EH (cell line): ENCODE measurements around the gene CD248.
A peak's percentile ranks its signal among the peaks of the same experiment; 100 is the strongest.
"Not testable (repeated sequence)": the region's sequence is repeated elsewhere in the genome, so short reads cannot be mapped to it uniquely, and the experiment has no call there.

ENCODE experiments used
- DNase-seq: peaks from one replicate; pipeline ENCODE4 v3.0.0-alpha.2; 2015; ENCODE audit warnings: low read depth

The CD248 gene

GRCh38 chr11:66328302-66329144, 11.7 kb upstream of the CD248 start:
- DNase-seq, result peak; percentile 85

DNA sequence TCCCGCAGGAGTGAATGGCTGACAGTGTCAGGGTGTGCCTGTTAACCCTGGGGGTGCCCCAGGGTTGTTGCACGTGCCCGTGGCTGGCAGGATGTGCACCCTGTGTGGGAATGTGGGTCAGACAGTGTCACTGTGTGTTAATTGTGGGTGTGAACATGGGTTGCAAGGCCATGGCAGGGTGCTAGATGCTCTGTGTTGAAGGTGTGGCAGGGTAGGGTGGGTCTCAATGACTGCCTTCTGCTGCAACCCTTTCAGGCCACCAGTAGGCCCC, 11.1 kb upstream of the CD248 start:
- DNase-seq, result peak; percentile 46

DNA sequence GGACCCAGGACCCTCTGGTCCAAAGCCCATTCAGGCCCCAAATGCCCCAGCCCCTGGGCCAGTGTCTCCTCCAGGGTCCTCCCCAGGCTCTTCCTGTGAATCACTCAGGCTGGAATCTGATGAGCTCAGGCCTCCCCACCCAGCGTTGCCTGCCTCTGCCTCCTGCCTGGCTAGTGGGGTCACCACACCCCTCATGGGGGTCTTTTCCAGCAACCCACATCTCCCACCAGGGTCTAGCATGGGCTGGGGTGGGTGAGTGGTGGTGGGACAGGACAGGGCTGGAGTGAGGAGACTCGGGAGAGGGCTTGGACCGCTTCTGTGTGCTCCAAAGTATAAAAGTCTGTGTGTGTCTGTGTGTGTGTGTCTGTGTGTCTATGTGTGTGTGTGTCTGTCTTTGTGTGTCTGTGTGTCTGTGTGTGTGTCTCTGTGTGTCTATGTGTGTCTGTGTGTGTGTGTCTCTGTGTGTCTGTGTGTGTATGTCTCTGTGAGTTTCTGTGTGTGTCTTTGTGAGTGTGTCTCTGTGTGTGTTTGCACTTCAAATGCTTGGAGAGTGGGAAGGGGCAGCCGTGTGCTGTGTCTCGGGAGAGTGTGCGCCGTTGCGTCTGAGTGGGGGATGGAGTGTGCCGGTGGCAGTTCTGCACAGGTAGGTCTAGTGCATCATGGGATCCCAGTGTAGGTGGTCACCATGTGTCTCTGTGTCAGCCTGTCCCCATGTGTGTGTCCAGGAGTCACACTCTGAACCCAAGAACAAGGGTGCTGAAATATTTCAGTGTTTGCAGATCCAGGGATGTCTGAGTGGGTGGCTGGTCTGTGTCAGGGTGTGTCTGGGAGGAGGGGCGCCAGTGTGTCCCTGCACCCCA, 10.6 kb upstream of the CD248 start:
- DNase-seq, result peak; percentile 84

DNA sequence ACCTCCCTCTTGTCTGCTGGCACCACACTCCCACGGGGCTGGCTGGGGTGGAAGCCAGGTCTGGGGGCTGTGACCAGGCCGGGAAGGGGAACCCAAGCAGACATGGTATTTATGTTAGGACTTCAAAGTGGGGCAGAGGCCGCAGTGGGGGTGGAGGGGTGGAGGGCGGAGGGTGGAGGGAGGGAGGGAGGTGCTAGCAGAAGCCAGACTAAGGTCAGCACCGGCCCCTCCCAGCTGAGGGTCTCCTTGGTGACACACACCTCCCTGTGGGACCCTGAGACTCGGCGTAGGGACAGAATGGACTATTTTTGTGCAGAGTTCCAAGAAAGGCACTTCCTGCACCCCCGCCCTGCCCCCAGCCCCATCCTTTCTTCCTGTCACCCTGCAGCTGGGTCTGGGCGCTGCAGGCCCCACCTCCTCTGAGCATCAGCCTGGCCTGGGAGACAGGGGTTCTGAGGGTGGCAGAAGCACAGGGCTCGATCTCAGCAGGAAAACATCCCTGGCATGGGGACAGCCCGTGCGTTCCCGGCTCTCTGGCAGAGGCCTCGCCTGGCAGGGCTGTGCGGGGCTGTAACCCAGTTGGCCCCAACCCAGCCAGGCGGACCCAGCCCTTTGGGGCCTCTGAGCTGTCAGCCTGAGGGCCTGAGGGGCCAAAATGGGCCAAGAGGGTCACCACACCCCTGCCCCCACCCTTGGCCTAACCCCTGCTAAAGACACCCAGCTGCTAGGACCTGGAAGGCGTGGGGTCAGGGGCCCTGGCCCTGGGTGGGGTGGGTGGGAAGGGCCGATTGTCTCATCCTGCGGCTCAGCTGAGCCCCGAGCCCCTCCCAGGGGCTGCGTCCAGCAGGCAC, 9.6 kb upstream of the CD248 start:
- peak; percentile 92 for DNase-seq

- DNase-seq, result no peak
These were observed 8.4 kb upstream of the CD248 start for GRCh38 chr11:66325263-66325671.

GRCh38 chr11:66324664-66325063, 7.8 kb upstream of the CD248 start:
- peak; percentile 78 for DNase-seq

GRCh38 chr11:66323684-66324083, 6.8 kb upstream of the CD248 start:
- no peak for DNase-seq

- DNase-seq, result no peak
These were observed 6.0 kb upstream of the CD248 start for GRCh38 chr11:66322732-66323427.

DNA sequence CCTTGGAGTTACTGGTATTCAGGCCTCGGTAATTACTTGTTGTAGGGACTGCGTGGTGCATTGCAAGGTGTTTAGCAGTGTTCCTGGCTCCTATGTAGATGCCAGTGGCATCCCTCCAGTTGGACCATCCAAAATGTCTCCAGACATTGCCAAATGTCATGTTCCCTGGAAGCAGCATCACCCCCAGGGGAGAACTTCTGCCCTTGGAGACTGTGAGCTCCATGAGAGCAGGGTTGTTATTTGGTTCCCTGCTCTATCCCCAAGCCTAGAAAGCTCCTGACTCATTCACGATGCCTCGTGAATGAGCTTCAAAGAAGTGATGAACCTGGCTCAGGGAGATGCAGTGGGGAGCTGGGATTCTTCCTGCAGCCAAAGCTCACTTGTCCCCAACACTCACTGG, 4.8 kb upstream of the CD248 start:
- DNase-seq, result no peak

DNA sequence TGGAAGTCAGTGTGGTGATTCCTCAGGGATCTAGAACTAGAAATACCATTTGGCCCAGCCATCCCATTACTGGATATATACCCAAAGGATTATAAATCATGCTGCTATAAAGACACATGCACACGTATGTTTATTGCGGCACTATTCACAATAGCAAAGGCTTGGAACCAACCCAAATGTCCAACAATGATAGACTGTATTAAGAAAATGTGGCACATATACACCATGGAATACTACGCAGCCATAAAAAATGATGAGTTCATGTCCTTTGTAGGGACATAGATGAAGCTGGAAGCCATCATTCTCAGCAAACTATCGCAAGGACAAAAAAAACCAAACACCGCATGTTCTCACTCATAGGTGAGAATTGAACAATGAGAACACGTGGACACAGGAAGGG, 3.9 kb upstream of the CD248 start:
- DNase-seq, result not testable (repeated sequence)

DNA sequence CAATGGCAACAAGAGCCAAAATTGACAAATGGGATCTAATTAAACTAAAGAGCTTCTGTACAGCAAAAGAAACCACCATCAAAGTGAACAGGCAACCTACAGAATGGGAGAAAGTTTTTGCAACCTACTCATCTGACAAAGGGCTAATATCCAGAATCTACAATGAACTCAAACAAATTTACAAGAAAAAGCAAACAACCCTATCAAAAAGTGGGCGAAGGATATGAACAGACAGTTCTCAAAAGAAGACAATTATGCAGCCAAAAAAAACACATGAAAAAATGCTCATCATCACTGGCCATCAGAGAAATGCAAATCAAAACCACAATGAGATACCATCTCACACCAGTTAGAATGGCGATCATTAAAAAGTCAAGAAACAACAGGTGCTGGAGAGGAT, 3.4 kb upstream of the CD248 start:
- not testable (repeated sequence) for DNase-seq

GRCh38 chr11:66318600-66318970, 1.7 kb upstream of the CD248 start:
- no peak for DNase-seq

DNA sequence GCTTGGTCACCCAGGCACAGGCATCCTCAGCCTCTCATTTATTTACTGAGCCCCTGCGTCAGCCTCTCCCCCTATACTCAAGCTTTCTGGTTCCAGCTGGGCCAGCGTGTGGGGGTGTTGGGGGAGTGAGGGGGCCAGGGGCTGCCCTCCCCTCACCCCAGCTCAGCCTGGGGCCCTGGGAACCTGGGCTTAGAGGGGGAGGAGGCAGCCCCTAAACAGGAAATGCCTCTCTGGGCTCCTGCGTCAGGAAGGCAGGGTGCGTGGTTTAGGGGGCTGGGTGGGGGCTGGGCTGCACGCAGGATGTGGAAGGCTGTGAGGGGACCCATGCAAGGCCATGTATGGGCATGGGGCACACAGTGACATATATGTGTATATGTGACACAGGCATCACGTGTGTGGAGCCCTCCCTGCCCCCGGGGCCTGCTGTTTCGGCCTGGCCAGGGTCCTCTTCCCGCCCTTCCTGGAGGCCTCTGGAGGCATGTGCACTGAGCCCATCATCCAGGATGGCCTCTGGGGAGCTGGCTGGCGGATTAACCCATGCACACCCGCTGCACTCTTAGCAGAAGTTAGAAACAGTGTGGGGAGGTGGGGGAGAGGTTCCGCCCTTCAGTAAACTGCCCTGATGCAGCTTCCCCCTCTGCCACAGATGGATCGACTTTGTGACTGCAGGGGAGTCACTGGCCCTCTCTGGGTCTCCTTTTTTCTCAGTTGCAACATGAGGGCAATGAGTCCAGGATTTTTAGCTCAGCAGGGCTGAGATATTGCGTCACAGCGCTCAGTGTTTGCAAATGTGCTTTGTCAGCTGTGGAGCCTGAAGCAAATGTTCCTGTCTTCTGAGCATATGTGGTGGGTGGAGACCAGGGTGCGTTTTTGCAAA, 1.1 kb upstream of the CD248 start:
- peak; percentile 86 for DNase-seq

DNA sequence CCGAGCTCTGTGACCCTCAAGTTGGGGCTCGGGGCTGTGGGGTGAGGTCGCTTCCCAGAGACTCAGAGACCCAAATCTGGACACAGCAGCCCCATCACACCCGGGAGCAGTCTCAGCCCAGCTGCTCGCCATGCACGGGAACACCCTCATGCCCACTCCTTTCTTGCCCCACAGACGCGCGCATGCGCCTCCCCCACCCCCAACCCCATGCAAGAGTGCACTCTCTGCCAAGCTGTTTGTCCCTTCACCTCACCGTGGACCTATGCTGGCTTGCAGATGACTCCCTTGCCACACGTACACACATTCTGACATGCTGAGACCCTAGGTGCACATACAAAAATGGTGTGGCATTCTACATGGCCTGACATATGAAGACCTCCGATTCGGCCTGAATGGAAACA, 478 bp upstream of the CD248 start:
- peak; percentile 79 for DNase-seq

DNA sequence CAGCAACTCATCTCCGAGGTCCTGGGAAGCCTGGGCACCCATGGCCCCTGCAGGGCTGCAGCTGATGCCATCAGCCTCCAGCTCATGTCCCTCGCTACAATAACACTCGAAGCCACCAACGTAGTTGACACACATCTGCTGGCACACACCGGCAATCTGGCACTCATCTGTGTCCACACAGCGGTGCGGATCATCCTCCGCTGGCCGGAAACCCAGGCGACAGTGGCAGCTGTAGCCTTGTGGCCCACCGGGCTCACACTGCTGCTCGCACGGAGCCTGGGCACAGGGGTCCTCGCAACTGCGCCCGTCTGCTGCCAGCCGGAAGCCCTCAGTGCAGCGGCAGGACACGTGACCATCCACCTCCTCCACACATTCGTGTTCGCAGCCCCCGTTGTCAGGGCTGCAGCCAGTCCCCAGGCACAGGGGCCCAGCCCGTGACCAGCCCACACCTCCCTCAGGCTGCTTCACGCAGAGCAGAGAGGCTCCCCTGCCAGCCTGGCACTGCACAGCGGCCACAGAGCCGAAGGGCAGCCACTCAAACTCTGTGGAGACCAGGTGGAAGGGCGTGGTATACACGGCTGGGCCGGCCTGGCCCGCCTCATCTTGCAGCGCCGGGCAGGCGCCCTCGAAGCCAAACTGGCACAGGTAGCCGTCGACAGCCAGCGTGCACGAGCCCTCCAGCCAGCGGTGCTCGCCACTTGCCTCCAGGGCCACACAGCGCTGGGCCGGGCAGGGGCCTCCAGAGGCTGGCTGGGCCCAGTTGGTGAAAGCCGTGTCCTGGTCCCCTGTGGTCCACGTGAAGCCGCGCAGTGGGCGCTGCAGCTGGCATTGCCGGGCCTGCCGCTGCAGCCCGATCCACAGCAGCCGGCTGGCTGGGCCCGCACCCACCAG, 678 bp downstream of the CD248 start:
- peak; percentile 44 for DNase-seq

GRCh38 chr11:66315498-66315885, 1.4 kb downstream of the CD248 start:
- no peak for DNase-seq

DNA sequence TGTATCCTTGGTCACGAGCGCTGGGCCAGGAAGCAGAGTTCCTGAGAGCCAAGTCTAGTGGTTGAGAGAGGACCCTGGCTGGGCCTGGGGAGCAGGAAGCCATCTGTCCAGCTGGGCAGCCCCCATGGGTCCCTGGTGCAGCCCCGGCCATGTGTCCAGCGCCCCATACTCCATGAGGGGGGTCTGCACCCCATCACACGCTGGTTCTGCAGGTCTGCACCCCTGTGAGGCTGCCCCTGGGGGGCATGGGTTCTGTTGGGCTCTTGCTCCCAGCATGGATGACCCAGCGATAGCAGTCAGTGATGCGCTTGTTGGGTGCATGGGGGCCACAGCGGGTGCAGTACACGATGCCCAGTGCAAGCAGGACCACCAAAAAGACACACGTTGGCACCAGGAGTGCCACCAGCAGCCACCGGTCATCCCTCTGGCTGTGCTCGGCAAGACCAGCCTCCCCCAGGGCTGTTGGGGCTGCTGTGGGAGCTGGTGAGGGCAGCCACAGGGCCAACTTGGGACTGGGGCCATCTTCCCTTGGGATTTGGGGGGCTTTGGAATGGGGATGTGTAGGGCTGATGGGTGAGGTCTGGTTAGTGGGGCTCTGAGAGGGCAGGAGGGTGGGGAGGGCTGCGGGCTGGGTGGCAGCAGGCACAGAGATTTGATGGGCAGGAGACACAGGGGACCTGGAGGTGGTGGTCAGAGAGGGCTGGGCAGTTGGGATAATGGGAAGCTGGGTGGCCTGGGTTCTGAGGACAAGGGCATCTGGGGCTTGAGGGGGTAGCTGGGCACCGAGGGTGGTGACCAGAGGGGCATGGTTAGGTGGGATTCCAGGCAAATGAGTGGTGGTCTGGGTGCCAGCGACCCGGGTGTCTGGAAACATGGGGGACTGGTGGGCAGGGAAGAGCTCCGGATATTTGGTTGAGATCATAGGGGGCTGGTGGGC, 2.0 kb downstream of the CD248 start:
- DNase-seq, result no peak

- no peak for DNase-seq
These were observed 2.7 kb downstream of the CD248 start for GRCh38 chr11:66314186-66314501.
